ENCODE data around the gene HEPACAM2.

- TF ChIP-seq CTCF (IDR thresholded peaks at IDR 0.05) (no peak), POLR2A (IDR thresholded peaks at IDR 0.05; ENCODE audit: low read depth) (no peak)
These were observed 80.2 kb downstream of the HEPACAM2 start for GRCh38 chr7:93146036-93146435.
